GM23248 (cell line): Measurements from ENCODE around the gene HDGFL2. TPM values are rescaled to one million over a fixed set of nuclear protein-coding genes. Genes with fewer than 3 reads are reported as not detected.

Source experiments
- DNase-seq: peaks from one replicate; pipeline ENCODE4 v3.0.0-alpha.2; 2015
- H2AFZ ChIP-seq: fragments of 200-600 bp; sonication (generic); 2 replicates; pipeline ENCODE4 v1.6.1; 2016; ENCODE audit warnings: antibody characterized with exemption
- H3F3A ChIP-seq: fragments of 200-600 bp; sonication (generic); 2 replicates; pipeline ENCODE4 v1.6.1; 2016; ENCODE audit warnings: mild to moderate bottlenecking, antibody characterized with exemption, mixed run types; ENCODE audit not compliant: insufficient read depth
- H3K27ac ChIP-seq: fragments of 200-600 bp; sonication (generic); 2 replicates; pipeline ENCODE4 v1.5.1; 2016; ENCODE audit warnings: mild to moderate bottlenecking
- H3K27me3 ChIP-seq: fragments of 200-600 bp; sonication (generic); replicated peaks from 2 replicates; pipeline ENCODE4 v1.6.1; 2016; ENCODE audit warnings: mild to moderate bottlenecking; ENCODE audit not compliant: insufficient read depth
- H3K36me3 ChIP-seq: fragments of 200-600 bp; sonication (generic); 2 replicates; pipeline ENCODE4 v1.6.1; 2016; ENCODE audit warnings: low read depth, mild to moderate bottlenecking
- H3K4me1 ChIP-seq: fragments of 200-600 bp; sonication (generic); 2 replicates; pipeline ENCODE4 v1.6.1; 2016; ENCODE audit warnings: mild to moderate bottlenecking; ENCODE audit not compliant: insufficient read depth
- H3K4me2 ChIP-seq: fragments of 200-600 bp; sonication (generic); one replicate; pipeline ENCODE4 v1.6.1; 2016; ENCODE audit warnings: mild to moderate bottlenecking; ENCODE audit not compliant: unreplicated experiment
- H3K4me3 ChIP-seq: fragments of 200-600 bp; sonication (generic); 2 replicates; pipeline ENCODE4 v1.5.1; 2016; ENCODE audit warnings: mild to moderate bottlenecking
- H3K79me2 ChIP-seq: fragments of 200-600 bp; sonication (generic); 2 replicates; pipeline ENCODE4 v1.6.1; 2016; ENCODE audit warnings: mild to moderate bottlenecking; ENCODE audit not compliant: insufficient read depth
- H3K9ac ChIP-seq: fragments of 200-600 bp; sonication (generic); 2 replicates; pipeline ENCODE4 v1.6.1; 2016; ENCODE audit warnings: mild to moderate bottlenecking
- H3K9me2 ChIP-seq: fragments of 200-600 bp; sonication (generic); 2 replicates; pipeline ENCODE4 v1.6.1; 2016; ENCODE audit warnings: mixed run types, mild to moderate bottlenecking, moderate library complexity; ENCODE audit not compliant: insufficient read depth
- H3K9me3 ChIP-seq: fragments of 200-600 bp; sonication (generic); one replicate; pipeline ENCODE4 v1.6.1; 2017; ENCODE audit warnings: low read depth
- H4K20me1 ChIP-seq: fragments of 200-600 bp; sonication (generic); 2 replicates; pipeline ENCODE4 v1.6.0; 2016; ENCODE audit not compliant: insufficient read depth
- EZH2 ChIP-seq: fragments of 200-600 bp; sonication (generic); IDR thresholded peaks from 2 replicates; pipeline ENCODE4 v1.6.1; 2018; ENCODE audit warnings: antibody characterized with exemption, mild to moderate bottlenecking; ENCODE audit not compliant: insufficient read depth, poor library complexity, severe bottlenecking
- EZH2phosphoT487 ChIP-seq: fragments of 200-600 bp; sonication (generic); IDR thresholded peaks from 2 replicates; pipeline ENCODE4 v1.6.1; 2018; ENCODE audit warnings: antibody characterized with exemption, moderate library complexity, mild to moderate bottlenecking, low read depth; ENCODE audit not compliant: insufficient read depth
- WGBS, 2 experiments: methylation state at CpG; one replicate each; pipeline ENCODE4 v1.1.6; 2015 to 2017; ENCODE audit warnings: low lambda C conversion rate in 2 of 2, low coverage in 1 of 2; ENCODE audit errors: missing lambda C conversion rate in 2 of 2; 5-methylcytosine and 5-hydroxymethylcytosine counted together
- in situ Hi-C: fragments of 300-500 bp; cut with MboI; formaldehyde crosslinking; loops from 2 replicates; pipeline ENCODE4 v1.15.0; 2020
- polyA plus RNA-seq: library from polyadenylated mRNA; unstranded; fragments of >200 nt; fragmentation: Nextera tagmentation; extraction: Ambion mirVana; gene quantifications from 2 replicates; pipeline ENCODE4 v1.2.1, GENCODE V29; 2016
- total RNA-seq: library from RNA; depleted of rRNA; stranded (reverse); fragments of >200 nt; shearing (Covaris generic); gene quantifications from 2 replicates; pipeline ENCODE4 v1.2.3, GENCODE V29; 2014

Gene HDGFL2
- total and polyA plus RNA-seq, 2 experiments from 2014 or later: 23.0 to 50.7 TPM

GRCh38 chr19:4431808-4432674 is 40.1 kb upstream of the HDGFL2 start:
- Histone ChIP-seq H3K27me3 (no peaks in the 10 kb centered on the region), H3F3A (no peaks in the 10 kb centered on the region), H3K79me2 (no peaks in the 10 kb centered on the region), H3K27ac (no peak overlapping the region), H3K9me2 (no peaks in the 10 kb centered on the region), H3K4me1 (no peaks in the 10 kb centered on the region), H4K20me1 (no peaks in the 10 kb centered on the region), H2AFZ (no peak overlapping the region), H3K4me2 (no peak overlapping the region), H3K4me3 (no peak overlapping the region), H3K9ac (no peak overlapping the region), H3K36me3 (no peaks in the 10 kb centered on the region; the same call in 1 of the 2 replicates), H3K9me3 (no peaks in the 10 kb centered on the region)
- no peak for DNase-seq
- in situ Hi-C loops: no loop called here
- 93 to 94% methylated on average over 26 of the region's 26 CpGs for WGBS, 2 experiments
- TF ChIP-seq EZH2 (no peak), EZH2phosphoT487 (no peak)

DNA sequence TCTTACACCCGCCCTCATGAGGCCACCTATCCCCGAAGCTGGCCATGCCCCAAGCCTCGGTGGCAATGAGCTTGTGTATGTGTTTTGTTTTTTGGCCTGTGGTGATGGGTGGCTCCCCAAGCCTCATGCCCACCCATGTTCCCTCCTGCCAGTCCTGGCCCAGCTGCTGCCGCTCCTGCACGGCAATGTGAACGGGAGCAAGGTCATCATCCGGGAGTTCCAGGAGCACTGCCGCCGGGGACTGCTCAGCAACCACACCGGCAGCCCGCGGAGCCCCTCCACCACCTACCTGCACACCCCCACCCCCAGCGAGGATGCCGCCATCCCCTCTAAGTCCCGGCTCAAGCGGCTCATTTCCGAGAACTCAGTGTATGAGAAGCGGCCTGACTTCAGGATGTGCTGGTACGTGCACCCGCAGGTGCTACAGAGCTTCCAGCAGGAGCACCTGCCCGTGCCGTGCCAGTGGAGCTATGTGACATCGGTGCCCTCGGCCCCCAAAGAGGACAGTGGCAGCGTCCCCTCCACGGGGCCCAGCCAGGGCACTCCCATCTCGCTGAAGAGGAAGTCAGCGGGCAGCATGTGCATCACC is 39.1 kb upstream of the HDGFL2 start:
- Histone ChIP-seq H4K20me1 (no peaks in the 10 kb centered on the region), H3K27me3 (no peaks in the 10 kb centered on the region), H3K9me2 (no peaks in the 10 kb centered on the region), H3K4me1 (no peaks in the 10 kb centered on the region), H3K79me2 (no peaks in the 10 kb centered on the region), H3F3A (no peaks in the 10 kb centered on the region), H3K4me3 (no peak overlapping the region), H3K27ac (no peak overlapping the region), H3K9me3 (no peaks in the 10 kb centered on the region), H3K9ac (no peak overlapping the region), H2AFZ (no peak overlapping the region), H3K36me3 (no peaks in the 10 kb centered on the region; the same call in 1 of the 2 replicates), H3K4me2 (no peak overlapping the region)
- TF ChIP-seq EZH2: no peak
- TF ChIP-seq EZH2phosphoT487: no peak
- no peak for DNase-seq
- in situ Hi-C loops: no loop called here
- WGBS, 2 experiments: 92 to 94% methylated on average over 24 to 28 of the region's 28 CpGs

DNA sequence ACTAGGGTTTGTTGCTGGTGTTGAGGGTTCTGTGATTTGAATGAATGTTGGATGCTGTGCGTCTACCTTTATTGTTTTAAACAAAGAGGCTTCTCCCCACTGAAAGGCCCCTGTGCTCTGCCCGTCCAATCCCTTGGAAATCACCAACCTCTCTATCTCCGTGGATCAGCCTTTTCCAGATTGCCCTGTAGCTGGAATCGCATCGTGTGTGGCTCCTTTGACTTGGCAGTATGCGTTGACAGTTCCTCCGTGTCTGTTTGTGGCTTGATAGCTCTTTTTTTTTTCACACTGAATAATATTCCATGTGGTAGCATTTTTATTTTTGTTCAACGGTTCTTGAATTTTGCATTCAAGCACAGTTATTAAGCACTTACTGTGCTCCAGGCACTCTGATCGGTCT is 37.7 kb upstream of the HDGFL2 start:
- no peak overlapping the region for H3K27ac ChIP-seq
- H3F3A ChIP-seq: no peaks in the 10 kb centered on the region
- H3K4me2 ChIP-seq: no peak overlapping the region
- in situ Hi-C loops: no loop called here
- no peak for DNase-seq
- no peak for TF ChIP-seq EZH2
- no peak for TF ChIP-seq EZH2phosphoT487
- H3K4me1 ChIP-seq: no peaks in the 10 kb centered on the region
- WGBS, 2 experiments: 84 to 86% methylated on average over 9 of the region's 9 CpGs
- no peaks in the 10 kb centered on the region for H3K79me2 ChIP-seq
- no peak overlapping the region for H3K4me3 ChIP-seq
- H3K9ac ChIP-seq: no peak overlapping the region
- no peaks in the 10 kb centered on the region; the same call in 1 of the 2 replicates for H3K36me3 ChIP-seq
- H2AFZ ChIP-seq: no peak overlapping the region
- no peaks in the 10 kb centered on the region for H3K9me3 ChIP-seq
- no peaks in the 10 kb centered on the region for H4K20me1 ChIP-seq
- H3K27me3 ChIP-seq: no peaks in the 10 kb centered on the region
- no peaks in the 10 kb centered on the region for H3K9me2 ChIP-seq

- Histone ChIP-seq H3K79me2 (no peaks in the 10 kb centered on the region), H3F3A (no peaks in the 10 kb centered on the region), H3K9me3 (no peaks in the 10 kb centered on the region), H3K9me2 (no peaks in the 10 kb centered on the region), H3K27ac (no peak overlapping the region), H2AFZ (no peak overlapping the region), H3K36me3 (no peaks in the 10 kb centered on the region), H3K9ac (no peak overlapping the region), H3K4me2 (no peak overlapping the region), H3K4me3 (no peak overlapping the region), H4K20me1 (no peaks in the 10 kb centered on the region), H3K27me3 (no peaks in the 10 kb centered on the region), H3K4me1 (no peaks in the 10 kb centered on the region)
- DNase-seq: no peak
- TF ChIP-seq EZH2 (no peak), EZH2phosphoT487 (no peak)
- 95 to 96% methylated on average over 7 of the region's 7 CpGs for WGBS, 2 experiments
- in situ Hi-C loops: no loop called here
Measured at GRCh38 chr19:4436231-4436630, 35.9 kb upstream of the HDGFL2 start.
